ENCODE measurements around the gene ZKSCAN8. TPM values are rescaled to one million over a fixed set of nuclear protein-coding genes. Genes with fewer than 3 reads are reported as not detected.

The ZKSCAN8 gene
- 5.2 and 5.5 TPM in 2 replicates for total RNA-seq

GRCh38 chr6:28141500-28142329 is at the start of gene ZKSCAN8:
Gene ZKSCAN8, plus strand, starts transcription at chr6:28141883. Its CDS starts 6,525 bp downstream, at chr6:28148408.

GRCh38 chr6:28124350-28124970 is 17.2 kb upstream of the ZKSCAN8 start, which contains the start of gene ZSCAN16:
Gene ZSCAN16, plus strand, starts transcription at chr6:28124609. Its CDS starts 835 bp downstream, at chr6:28125444.

Other genes starting within 250 kb of the ZKSCAN8 start
- not detected in 2 replicates for gene OR2B2, start 229.5 kb upstream of the ZKSCAN8 start, total RNA-seq
- gene OR2B6, start 184.6 kb upstream of the ZKSCAN8 start, total RNA-seq: not detected in 2 replicates
- gene ZNF165, start 61.3 kb upstream of the ZKSCAN8 start, total RNA-seq: 0.34 and 0.45 TPM in 2 replicates
- 1.7 and 1.8 TPM in 2 replicates for gene ZSCAN16, start 17.3 kb upstream of the ZKSCAN8 start, total RNA-seq
- 8.1 and 10.4 TPM in 2 replicates for gene ZSCAN9, start 83.4 kb downstream of the ZKSCAN8 start, total RNA-seq
- gene ZKSCAN4, start 110.4 kb downstream of the ZKSCAN8 start, total RNA-seq: 4.0 and 4.5 TPM in 2 replicates
- gene NKAPL, start 117.4 kb downstream of the ZKSCAN8 start, total RNA-seq: 0.89 and 1.3 TPM in 2 replicates
- 11.0 and 11.9 TPM in 2 replicates for gene ZSCAN26, start 125.3 kb downstream of the ZKSCAN8 start, total RNA-seq
- gene PGBD1, start 139.7 kb downstream of the ZKSCAN8 start, total RNA-seq: 5.9 and 7.1 TPM in 2 replicates
- gene ZSCAN31, start 194.3 kb downstream of the ZKSCAN8 start, total RNA-seq: 0.84 and 0.89 TPM in 2 replicates
- 2.7 and 3.3 TPM in 2 replicates for gene ZKSCAN3, start 208.1 kb downstream of the ZKSCAN8 start, total RNA-seq

All from bronchus fibroblast of lung (primary cell).